ENCODE results near the gene TUBA1B. TPM values are rescaled to one million over a fixed set of nuclear protein-coding genes. Genes with fewer than 3 reads are reported as not detected.

Gene TUBA1B
- total and polyA plus RNA-seq, 2 of the 13 experiments (the other 11 are each of a cell fraction or from before 2014, with no cell fraction given): 1,275 to 1,353 TPM

DNA sequence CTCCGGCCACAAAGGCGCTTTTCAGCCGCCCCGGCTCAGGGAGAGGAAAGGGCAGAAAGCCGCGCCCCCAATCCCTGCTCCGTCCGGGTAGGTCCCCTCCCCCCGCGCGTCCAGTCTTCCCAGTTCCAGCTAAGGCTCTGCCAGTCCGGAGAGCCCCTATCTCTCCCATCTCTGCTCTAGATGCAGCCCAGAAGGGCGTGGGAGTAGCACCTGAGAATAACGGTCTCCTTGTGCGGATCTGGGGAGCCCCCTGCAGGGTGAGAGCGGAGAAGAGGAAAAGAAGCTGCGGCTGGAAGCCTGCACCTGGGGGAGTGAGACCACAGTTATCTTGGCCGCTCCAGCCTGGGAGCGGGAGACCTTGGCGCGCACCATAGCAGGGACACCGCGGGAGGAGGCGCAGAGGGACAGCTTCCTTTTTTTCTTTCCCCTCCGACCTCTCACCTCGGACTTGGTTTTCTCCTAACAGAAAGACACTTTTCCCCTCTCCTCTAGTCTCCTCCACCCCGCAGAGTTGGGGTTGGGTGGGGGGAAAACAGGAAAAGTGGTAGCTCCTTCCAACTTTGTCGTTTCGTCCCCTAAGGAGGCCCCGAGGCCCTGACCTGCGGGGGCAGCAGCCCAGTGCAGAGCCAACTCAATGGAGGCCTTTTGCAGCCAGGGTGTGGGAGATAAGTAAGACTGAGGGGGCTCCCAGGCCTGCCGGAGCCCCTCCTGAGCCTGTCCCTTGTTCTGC is 38.9 kb downstream of the TUBA1B start (continued):
- TF ChIP-seq, protein P1, sequence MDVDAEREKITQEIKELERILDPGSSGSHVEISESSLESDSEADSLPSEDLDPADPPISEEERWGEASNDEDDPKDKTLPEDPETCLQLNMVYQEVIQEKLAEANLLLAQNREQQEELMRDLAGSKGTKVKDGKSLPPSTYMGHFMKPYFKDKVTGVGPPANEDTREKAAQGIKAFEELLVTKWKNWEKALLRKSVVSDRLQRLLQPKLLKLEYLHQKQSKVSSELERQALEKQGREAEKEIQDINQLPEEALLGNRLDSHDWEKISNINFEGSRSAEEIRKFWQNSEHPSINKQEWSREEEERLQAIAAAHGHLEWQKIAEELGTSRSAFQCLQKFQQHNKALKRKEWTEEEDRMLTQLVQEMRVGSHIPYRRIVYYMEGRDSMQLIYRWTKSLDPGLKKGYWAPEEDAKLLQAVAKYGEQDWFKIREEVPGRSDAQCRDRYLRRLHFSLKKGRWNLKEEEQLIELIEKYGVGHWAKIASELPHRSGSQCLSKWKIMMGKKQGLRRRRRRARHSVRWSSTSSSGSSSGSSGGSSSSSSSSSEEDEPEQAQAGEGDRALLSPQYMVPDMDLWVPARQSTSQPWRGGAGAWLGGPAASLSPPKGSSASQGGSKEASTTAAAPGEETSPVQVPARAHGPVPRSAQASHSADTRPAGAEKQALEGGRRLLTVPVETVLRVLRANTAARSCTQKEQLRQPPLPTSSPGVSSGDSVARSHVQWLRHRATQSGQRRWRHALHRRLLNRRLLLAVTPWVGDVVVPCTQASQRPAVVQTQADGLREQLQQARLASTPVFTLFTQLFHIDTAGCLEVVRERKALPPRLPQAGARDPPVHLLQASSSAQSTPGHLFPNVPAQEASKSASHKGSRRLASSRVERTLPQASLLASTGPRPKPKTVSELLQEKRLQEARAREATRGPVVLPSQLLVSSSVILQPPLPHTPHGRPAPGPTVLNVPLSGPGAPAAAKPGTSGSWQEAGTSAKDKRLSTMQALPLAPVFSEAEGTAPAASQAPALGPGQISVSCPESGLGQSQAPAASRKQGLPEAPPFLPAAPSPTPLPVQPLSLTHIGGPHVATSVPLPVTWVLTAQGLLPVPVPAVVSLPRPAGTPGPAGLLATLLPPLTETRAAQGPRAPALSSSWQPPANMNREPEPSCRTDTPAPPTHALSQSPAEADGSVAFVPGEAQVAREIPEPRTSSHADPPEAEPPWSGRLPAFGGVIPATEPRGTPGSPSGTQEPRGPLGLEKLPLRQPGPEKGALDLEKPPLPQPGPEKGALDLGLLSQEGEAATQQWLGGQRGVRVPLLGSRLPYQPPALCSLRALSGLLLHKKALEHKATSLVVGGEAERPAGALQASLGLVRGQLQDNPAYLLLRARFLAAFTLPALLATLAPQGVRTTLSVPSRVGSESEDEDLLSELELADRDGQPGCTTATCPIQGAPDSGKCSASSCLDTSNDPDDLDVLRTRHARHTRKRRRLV (CRISPR knock-in tag; IDR thresholded peaks at IDR 0.05): no peak
- TF ChIP-seq REL (CRISPR knock-in tag; conservative IDR thresholded peaks at IDR 0.05) (no peak), ZNF7 (CRISPR knock-in tag; IDR thresholded peaks at IDR 0.05) (no peak), FOXC1 (CRISPR knock-in tag; IDR thresholded peaks at IDR 0.05; ENCODE audit: borderline replicate concordance) (no peak), ZNF33A (CRISPR knock-in tag; IDR thresholded peaks at IDR 0.05; ENCODE audit: borderline replicate concordance) (no peak), PCBP1 (IDR thresholded peaks at IDR 0.05; ENCODE audit: borderline replicate concordance, low read depth, low read length) (no peak), SRSF9 (IDR thresholded peaks at IDR 0.05; ENCODE audit: borderline replicate concordance, insufficient read depth, low read depth, low read length, poor library complexity, severe bottlenecking) (no peak), ZNF33B (CRISPR knock-in tag; IDR thresholded peaks at IDR 0.05) (no peak), NRL (CRISPR knock-in tag; IDR thresholded peaks at IDR 0.05; ENCODE audit: borderline replicate concordance) (no peak), ZNF652 (CRISPR knock-in tag; IDR thresholded peaks at IDR 0.05; ENCODE audit: borderline replicate concordance, low read depth) (no peak), TBX2 (CRISPR knock-in tag; IDR thresholded peaks at IDR 0.05; ENCODE audit: borderline replicate concordance) (no peak; the same call in 1 of the 2 replicates), XBP1 (CRISPR knock-in tag; IDR thresholded peaks at IDR 0.05) (no peak), ZNF607 (CRISPR knock-in tag; IDR thresholded peaks at IDR 0.05; ENCODE audit: borderline replicate concordance) (no peak)
- TF ChIP-seq, protein P2, sequence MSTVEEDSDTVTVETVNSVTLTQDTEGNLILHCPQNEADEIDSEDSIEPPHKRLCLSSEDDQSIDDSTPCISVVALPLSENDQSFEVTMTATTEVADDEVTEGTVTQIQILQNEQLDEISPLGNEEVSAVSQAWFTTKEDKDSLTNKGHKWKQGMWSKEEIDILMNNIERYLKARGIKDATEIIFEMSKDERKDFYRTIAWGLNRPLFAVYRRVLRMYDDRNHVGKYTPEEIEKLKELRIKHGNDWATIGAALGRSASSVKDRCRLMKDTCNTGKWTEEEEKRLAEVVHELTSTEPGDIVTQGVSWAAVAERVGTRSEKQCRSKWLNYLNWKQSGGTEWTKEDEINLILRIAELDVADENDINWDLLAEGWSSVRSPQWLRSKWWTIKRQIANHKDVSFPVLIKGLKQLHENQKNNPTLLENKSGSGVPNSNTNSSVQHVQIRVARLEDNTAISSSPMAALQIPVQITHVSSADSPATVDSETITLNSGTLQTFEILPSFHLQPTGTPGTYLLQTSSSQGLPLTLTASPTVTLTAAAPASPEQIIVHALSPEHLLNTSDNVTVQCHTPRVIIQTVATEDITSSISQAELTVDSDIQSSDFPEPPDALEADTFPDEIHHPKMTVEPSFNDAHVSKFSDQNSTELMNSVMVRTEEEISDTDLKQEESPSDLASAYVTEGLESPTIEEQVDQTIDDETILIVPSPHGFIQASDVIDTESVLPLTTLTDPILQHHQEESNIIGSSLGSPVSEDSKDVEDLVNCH (CRISPR knock-in tag; IDR thresholded peaks at IDR 0.05): no peak
- TF ChIP-seq, protein P3, sequence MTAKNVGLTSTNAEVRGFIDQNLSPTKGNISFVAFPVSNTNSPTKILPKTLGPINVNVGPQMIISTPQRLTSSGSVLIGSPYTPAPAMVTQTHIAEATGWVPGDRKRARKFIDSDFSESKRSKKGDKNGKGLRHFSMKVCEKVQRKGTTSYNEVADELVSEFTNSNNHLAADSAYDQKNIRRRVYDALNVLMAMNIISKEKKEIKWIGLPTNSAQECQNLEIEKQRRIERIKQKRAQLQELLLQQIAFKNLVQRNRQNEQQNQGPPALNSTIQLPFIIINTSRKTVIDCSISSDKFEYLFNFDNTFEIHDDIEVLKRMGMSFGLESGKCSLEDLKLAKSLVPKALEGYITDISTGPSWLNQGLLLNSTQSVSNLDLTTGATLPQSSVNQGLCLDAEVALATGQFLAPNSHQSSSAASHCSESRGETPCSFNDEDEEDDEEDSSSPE (CRISPR knock-in tag; IDR thresholded peaks at IDR 0.05): no peak
- TF ChIP-seq, protein P4, sequence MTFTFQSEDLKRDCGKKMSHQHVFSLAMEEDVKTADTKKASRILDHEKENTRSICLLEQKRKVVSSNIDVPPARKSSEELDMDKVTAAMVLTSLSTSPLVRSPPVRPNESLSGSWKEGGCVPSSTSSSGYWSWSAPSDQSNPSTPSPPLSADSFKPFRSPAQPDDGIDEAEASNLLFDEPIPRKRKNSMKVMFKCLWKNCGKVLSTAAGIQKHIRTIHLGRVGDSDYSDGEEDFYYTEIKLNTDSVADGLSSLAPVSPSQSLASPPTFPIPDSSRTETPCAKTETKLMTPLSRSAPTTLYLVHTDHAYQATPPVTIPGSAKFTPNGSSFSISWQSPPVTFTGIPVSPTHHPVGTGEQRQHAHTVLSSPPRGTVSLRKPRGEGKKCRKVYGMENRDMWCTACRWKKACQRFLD (CRISPR knock-in tag; IDR thresholded peaks at IDR 0.05; ENCODE audit: borderline replicate concordance): no peak
- TF ChIP-seq, protein P5, sequence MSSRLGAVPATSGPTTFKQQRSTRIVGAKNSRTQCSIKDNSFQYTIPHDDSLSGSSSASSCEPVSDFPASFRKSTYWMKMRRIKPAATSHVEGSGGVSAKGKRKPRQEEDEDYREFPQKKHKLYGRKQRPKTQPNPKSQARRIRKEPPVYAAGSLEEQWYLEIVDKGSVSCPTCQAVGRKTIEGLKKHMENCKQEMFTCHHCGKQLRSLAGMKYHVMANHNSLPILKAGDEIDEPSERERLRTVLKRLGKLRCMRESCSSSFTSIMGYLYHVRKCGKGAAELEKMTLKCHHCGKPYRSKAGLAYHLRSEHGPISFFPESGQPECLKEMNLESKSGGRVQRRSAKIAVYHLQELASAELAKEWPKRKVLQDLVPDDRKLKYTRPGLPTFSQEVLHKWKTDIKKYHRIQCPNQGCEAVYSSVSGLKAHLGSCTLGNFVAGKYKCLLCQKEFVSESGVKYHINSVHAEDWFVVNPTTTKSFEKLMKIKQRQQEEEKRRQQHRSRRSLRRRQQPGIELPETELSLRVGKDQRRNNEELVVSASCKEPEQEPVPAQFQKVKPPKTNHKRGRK (CRISPR knock-in tag; IDR thresholded peaks at IDR 0.05): no peak
